Measurements from ENCODE around the gene GMPPA. TPM values are rescaled to one million over a fixed set of nuclear protein-coding genes. Genes with fewer than 3 reads are reported as not detected.

The GMPPA gene
- total RNA-seq, 1 donor from 2014 or later: 29.9 TPM

- no peaks in the 10 kb centered on the region for H3K9me3 ChIP-seq
- TF ChIP-seq CTCF (IDR thresholded peaks at IDR 0.05): no peak
- no peak overlapping the region for H3K4me3 ChIP-seq
- peaks cover 55% of the 10 kb centered on the region for H3K36me3 ChIP-seq
- intact Hi-C loops (cut with DNase I): no loop called here
- H3K4me1 ChIP-seq: peaks cover 16% of the 10 kb centered on the region
- DNase-seq: no peak
- ATAC-seq: no peak
- H3K27ac ChIP-seq: no peak overlapping the region
- H3K27me3 ChIP-seq (ENCODE audit: low read depth): peaks cover 2% of the 10 kb centered on the region
Measured at GRCh38 chr2:219502618-219503017, 3.9 kb downstream of the GMPPA start.

GRCh38 chr2:219505585-219505984 lies 6.9 kb downstream of the GMPPA start:
- intact Hi-C loops (cut with DNase I): no loop called here
- ATAC-seq (no peak), DNase-seq (no peak)
- H3K36me3 ChIP-seq: peaks cover 55% of the 10 kb centered on the region
- no peaks in the 10 kb centered on the region for H3K9me3 ChIP-seq
- peaks cover 16% of the 10 kb centered on the region for H3K4me1 ChIP-seq
- H3K4me3 ChIP-seq: no peak overlapping the region
- peaks cover 16% of the 10 kb centered on the region for H3K27me3 ChIP-seq (ENCODE audit: low read depth)
- no peak for TF ChIP-seq CTCF (IDR thresholded peaks at IDR 0.05)
- H3K27ac ChIP-seq: no peak overlapping the region

DNA sequence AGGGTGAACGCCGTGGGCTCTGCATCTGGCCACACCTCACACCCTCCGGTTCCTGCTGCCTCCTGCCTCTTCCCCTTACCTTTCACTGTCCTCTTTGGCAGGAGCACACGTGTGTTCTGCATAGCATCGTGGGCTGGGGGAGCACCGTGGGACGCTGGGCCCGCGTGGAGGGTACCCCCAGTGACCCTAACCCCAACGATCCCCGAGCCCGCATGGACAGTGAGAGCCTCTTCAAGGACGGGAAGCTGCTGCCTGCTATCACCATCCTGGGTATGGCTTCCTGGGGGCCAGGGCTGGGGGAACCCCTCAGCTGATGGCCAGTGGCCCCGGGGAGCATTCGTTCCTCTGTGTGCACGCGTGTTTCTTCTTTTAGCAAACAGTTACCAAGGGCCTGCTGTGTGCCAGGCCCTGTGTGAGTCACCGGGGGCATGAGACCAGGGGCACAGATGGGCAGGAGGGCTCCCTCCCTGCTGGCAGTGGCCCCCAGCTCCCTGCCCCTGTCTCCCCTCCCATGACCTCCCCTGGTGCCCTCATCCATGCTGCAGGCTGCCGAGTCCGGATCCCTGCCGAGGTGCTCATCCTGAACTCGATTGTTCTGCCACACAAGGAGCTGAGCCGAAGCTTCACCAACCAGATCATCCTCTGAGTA lies 7.6 kb downstream of the GMPPA start:
- Histone ChIP-seq H3K4me1 (peaks cover 16% of the 10 kb centered on the region), H3K4me3 (no peak overlapping the region), H3K27ac (no peak overlapping the region), H3K27me3 (ENCODE audit: low read depth) (peaks cover 23% of the 10 kb centered on the region), H3K36me3 (peaks cover 55% of the 10 kb centered on the region), H3K9me3 (no peaks in the 10 kb centered on the region)
- intact Hi-C loops (cut with DNase I): no loop called here
- no peak for DNase-seq
- no peak for TF ChIP-seq CTCF (IDR thresholded peaks at IDR 0.05)
- ATAC-seq: no peak

GRCh38 chr2:219506802-219507526 lies 8.3 kb downstream of the GMPPA start:
- intact Hi-C loops (cut with DNase I): no loop called here
- H3K27ac ChIP-seq: no peak overlapping the region
- H3K36me3 ChIP-seq: peaks cover 52% of the 10 kb centered on the region
- no peak overlapping the region for H3K4me3 ChIP-seq
- no peaks in the 10 kb centered on the region for H3K9me3 ChIP-seq
- no peak for TF ChIP-seq CTCF (IDR thresholded peaks at IDR 0.05)
- no peak for DNase-seq
- peaks cover 30% of the 10 kb centered on the region for H3K27me3 ChIP-seq (ENCODE audit: low read depth)
- peaks cover 16% of the 10 kb centered on the region for H3K4me1 ChIP-seq
- no peak for ATAC-seq

DNA sequence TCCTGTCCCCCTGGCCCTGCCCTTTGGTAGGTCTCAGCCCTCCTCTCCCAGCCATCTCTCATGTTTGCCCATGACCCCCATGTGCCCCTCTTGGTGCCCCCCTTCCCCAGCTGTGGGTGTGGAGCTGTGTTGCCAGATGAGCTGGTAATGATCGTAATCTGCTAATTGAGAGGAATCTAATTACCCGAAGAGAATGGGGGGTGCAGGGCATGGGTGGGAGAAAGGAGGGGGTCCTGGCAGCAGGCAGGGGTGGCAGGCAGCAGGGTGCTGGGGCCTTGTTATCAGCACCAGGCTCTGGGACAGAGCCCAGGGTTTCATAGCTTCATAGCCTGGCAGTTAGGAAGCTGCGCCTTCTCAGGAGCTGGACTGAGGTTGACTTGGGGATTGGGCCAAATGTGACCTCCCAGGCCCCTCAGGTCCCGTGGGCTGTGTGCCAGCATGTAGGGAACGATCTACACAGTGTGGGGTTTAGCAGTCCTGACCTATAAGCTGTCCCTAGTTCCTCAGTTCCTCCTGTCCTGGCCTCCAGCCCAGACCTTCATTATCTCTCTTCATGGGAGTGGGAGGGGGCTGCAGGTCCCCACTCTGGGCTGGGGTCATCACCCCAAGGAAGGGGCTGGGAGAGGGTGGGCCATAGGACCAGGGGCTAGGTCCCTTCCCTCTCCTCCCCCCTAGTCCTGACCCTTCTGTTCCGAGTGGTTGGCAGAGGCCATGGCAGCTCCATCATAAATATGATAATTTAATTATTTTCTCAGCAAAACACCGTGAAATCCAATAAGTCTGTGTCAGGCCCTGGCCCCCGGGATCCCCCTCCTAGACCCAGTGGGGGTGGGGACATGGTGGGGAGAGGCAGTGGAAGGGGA lies 9.1 kb downstream of the GMPPA start:
- TF ChIP-seq CTCF (IDR thresholded peaks at IDR 0.05): no peak
- intact Hi-C loops (cut with DNase I): no loop called here
- Histone ChIP-seq H3K9me3 (no peaks in the 10 kb centered on the region), H3K4me1 (peaks cover 16% of the 10 kb centered on the region), H3K36me3 (peaks cover 46% of the 10 kb centered on the region), H3K27ac (no peak overlapping the region), H3K4me3 (no peak overlapping the region), H3K27me3 (ENCODE audit: low read depth) (peaks cover 39% of the 10 kb centered on the region)
- DNase-seq: no peak
- ATAC-seq: no peak
